GM08714 (cell line): ENCODE measurements around the gene CPNE2.
A peak's percentile ranks its signal among the peaks of the same experiment; 100 is the strongest.
"Not testable (repeated sequence)": the region's sequence is repeated elsewhere in the genome, so short reads cannot be mapped to it uniquely, and the experiment has no call there.

Source experiments
- H3K4me3 ChIP-seq: fragments of 200-500 bp; sonication (Bioruptor generic); 2 replicates; pipeline ENCODE4 v1.5.1; 2014; ENCODE audit warnings: mild to moderate bottlenecking, low read length, inconsistent platforms
- ZNF274 ChIP-seq: IDR thresholded peaks from 2 replicates; pipeline ENCODE4 v1.6.1; 2012; ENCODE audit warnings: mild to moderate bottlenecking, low read depth, low read length

The CPNE2 gene

DNA sequence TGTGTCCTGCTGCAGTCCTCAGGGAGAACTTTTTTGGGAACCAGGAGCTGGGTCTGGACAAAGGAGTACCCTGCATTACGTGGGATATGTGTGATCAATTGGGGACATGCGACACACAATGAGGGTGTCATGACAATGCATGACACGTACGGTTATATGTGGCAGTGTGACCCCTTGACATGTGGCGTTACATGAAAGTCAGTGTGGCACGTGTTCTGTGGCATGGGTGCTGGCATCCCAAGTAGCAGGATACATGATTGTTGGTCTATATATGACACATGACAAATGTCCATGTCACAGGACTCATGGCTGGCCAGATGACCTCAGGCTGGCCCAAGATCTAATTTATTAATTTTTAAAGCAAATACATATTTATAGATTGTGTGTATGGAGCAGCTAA, 9.7 kb upstream of the CPNE2 start:
- TF ChIP-seq ZNF274 = no peak
- H3K4me3 ChIP-seq = no peak overlapping the region

DNA sequence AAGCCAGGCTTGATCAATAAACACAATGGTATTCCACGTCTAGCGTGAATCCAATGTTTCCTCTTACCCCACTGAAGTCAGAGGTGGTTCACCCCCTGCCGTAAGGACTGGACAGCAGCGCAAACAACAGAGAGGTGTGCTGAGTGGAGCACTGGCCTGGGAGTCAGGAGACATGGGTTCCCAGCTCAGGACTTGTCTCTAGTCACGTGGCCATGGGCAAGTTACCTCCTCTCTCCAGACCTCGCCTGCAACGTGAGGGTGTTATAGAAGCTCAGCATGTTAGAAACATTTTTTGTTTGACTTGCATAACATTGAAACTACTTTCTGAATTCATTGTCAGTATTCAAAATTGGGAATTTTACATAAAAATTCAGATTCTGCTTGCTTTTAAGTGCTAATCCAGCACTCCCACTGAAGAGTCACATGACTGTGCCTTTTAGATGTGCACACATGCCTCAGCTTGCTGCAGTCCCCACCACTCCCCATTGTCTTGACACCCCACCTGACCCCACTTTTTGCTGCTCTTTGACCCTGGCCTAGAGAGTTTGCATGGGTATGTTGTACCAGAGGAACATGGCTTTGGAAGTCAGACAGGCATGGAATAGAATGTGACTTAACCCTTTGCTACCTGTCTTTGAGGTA, 8.8 kb upstream of the CPNE2 start:
- TF ChIP-seq ZNF274 = no peak
- no peak overlapping the region for H3K4me3 ChIP-seq

DNA sequence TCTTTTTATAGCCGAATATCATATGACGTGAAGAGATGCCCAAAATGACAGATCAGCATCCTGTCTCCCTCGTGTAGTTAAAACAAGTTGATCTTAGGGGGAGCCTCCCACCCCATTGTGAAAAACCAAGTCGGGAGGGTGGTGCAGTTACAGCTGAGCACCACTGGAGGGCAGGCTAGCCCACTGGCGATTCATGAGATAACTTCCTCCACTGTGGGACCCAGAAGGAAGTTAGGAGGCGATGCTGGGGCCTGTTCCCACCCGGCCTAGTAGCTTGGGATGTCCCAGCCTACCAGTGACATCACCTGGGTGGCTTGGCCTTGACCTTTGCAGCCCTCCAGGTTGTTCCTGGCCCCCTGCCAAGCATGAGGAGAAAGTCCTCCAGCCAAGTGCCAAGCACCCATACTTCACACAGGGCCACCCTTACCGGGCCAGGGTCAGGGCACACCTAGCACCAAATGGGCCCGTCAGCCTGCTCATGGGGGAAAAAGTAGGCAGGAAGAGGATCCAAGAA, 8.1 kb upstream of the CPNE2 start:
- no peak overlapping the region for H3K4me3 ChIP-seq
- no peak for TF ChIP-seq ZNF274

DNA sequence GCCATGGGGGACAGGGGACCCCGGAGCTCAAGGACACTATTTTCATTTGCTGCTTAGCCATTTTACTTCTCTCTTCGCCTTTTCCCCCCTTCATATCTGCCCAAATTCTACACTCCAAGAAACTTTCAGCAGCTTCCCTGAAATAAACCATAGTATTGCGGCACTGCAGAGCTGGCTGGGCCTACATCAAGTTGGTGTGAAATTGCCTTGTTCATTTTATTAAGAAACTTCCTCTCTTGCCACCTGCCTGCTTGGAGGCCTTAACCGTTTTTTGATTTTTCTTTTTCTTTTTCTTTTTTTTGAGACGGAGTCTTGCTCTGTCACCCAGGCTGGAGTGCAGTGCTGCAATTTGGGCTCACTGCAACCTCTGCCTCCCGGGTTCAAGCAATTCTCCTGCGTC, 7.4 kb upstream of the CPNE2 start:
- no peak overlapping the region for H3K4me3 ChIP-seq

DNA sequence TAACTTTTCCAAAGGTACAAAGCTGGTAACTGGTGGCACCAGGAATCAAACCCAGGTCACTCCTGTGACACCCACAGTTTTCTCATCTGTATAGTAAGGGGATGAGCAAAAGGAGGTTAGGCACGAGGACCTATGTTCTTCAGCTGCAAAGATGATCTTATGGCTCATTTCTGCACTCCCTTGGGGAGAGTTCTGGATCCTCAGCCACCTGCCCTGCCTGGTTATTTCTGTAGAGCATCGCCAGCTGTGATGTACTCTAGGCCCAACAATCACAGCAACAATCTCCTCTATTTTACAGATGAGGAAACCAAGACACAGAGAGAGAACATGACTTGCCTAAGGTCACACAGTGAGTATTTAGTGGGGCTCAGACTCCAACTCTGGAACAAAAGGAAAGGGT, 5.4 kb upstream of the CPNE2 start:
- no peak for TF ChIP-seq ZNF274
- H3K4me3 ChIP-seq = no peak overlapping the region

More for the DNA sequence above, 7.4 kb upstream of the CPNE2 start:
- no peak for TF ChIP-seq ZNF274

DNA sequence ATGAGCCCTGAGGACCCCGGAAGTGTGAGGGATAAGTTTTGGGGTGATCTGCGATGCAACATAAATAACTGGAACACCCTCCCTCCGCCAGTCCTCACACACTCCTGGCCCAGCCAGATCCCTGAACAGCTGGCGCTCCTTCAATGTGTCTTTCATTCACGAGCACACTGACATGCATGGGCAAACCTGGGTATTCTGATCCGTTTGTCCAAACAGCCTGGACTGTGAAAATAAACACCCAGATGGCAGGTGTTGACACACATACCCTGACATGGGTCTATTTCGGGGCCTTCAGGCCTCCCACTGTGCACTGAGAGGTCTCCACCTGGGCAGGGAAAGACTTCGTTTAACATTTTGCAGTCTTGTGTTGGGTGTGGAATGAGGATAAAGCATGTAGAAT, 3.0 kb upstream of the CPNE2 start:
- H3K4me3 ChIP-seq = no peak overlapping the region
- no peak for TF ChIP-seq ZNF274

DNA sequence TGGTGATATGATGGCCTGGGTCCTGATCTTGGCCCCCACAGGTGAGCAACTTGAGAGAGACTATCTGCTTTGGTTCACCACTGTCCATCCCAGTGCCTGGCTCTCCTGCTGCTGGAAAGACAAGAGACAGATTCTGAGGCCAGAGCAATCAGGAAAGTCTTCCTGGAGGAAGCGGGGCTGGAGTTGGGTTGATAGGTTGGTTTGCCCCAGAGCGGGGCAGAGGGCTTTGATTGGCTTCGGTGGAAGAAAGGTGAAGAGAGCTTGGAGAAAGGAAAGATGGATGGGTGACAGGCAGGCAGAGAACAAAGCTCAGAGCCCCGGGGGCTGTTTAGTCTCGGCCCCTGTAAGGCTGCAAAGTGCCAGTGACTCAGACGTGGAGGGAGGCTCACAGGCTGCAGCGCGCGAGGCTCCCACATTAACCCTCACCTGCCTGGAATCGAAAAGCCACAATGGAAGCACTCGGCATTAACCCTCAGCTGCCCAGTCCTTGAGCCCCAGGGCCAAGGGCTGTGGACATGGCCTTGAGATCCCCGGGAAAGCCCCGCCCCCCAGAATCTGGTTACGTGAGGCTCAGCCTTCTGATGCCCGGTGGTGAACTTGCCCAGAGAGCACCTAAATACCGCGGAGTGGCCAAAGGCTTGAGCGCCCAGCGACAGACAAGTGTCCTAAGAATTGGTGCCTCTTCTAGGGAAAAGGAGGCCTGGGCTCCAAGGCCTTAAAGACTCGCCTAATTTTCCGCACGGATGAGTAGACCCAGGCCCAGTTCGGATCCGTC, 996 bp upstream of the CPNE2 start:
- TF ChIP-seq ZNF274 = no peak
- H3K4me3 ChIP-seq = no peak overlapping the region

DNA sequence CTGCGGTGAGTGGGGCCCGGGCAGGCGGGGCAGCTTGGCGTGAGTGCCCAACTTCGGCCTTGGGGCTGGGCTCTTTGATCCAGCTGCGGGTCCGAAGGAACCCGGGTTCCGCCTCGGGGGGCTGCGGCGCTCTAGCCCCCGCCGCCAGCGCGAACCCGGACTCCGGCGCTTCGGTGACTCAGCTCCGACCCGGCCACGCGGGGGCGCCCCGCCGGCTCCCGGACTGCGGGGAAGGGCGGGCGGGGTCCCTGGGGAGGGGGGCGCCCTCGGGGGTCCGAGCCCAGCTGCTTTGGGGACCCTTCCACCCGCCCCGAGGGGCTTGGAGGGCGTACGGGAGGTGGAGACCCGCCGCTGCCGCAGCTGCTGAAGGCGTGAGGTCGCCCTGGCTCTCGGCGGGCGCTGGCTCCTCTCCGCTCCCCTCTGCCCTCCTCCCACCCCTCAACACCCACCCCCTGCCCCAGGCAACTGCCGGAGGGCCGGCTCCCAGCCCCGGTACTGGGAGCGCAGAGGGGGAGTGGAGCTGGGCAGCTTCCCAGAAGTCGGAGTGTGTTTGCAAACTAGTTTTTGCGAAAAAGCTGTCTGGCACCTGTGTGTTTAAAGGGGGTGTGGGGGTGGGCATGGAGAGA, 516 bp downstream of the CPNE2 start:
- no peak for TF ChIP-seq ZNF274
- H3K4me3 ChIP-seq = peak overlapping the region; percentile 73

DNA sequence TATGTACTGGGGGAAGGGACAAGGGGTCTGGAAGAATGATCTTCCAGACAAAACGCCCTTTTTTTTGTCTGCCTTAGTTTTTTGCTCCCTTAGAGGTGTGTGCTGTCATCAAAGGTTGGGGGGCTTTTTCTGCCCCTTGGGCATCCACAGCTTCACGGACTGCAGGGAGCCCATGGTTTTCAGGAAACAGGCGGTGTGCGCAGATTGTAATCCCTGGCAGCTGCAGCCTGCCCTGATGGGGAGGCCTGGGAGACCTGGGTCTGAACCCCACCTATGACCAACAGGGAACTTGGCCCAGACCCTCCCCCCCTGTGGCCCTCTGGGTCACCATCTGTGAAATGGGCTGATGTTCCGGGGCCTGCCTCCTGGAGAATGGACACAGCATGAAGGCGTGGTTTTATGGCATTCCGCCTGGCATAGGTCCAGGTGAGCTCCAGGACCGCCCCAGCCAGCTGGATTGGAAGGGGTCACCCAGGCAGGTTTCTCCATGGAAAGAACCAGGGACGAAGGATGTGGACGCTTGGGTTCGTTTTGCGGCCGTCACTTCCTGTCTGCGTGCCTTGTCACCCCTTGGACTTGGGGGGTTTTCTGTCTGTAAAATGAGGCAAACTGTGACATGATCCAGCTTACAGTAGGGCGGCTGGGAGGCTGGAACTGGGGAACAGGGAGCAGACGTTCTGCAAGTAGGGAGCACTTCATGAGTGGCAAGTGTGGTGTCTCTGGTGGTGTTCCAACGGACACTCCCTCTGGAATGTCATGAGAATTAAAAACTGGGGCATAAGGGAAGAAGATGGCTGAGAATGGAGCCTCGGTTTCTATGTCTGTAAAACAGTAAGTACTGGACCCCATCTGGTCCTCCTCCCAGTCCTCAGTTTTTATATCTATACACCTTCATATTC, 1.5 kb downstream of the CPNE2 start:
- TF ChIP-seq ZNF274 = no peak
- H3K4me3 ChIP-seq = no peak overlapping the region

DNA sequence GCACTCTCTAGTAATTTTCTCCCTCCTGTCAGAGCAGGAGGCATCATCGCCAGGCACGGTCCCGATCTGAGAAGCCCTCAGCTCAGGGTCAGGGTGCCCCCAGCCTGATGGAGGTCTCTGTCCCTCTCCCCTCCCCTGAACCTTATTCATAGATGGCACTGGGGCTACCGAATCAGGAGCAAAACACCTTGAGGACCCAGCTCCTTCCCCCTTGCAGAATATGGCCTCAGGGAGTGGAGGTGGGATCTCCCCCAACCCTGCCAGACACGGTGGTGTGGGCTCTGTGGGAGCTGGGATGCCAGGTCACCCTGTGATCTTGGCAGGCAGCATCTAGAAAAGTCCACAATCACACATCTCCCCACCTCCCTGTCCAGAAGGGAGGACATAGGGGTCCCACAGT, 2.5 kb downstream of the CPNE2 start:
- no peak for TF ChIP-seq ZNF274
- H3K4me3 ChIP-seq = no peak overlapping the region

DNA sequence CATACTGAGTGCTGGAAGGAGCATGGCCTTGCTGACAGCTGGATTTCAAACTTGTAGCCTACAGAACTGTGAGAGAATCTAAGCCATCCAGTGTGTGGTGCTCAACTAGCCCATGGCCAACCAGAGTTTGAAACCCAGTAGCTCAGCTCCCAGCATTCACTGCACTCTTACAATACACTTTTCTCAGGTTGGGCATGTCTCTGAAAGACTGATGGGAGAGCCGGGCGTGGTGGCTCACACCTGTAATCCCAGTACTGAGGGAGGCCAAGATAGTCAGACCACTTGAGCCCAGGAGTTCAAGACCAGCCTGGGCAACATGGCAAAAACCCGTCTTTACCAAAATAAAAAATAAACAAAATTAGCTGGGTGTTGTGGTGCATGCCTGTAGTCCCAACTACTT, 3.8 kb downstream of the CPNE2 start:
- TF ChIP-seq ZNF274 = no peak
- no peak overlapping the region for H3K4me3 ChIP-seq

DNA sequence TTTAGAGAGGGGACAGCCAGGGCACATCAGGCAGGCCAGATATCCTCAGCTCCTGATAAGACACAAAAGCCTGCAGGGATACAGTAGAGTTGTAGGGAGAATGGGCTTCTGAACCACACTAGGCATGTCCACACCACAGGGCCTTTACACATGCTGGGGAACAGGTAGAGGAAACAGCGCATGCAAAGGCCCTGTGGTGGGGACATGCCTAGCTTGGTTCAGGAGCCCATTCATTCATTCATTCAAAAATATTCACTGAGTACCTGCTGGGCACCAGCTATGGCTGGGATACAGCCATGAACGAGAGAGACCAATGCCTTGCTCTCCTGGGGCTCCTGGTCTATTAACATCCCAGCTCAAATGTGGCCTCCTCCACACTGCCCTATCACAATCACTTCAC, 4.4 kb downstream of the CPNE2 start:
- TF ChIP-seq ZNF274 = no peak
- no peak overlapping the region for H3K4me3 ChIP-seq

DNA sequence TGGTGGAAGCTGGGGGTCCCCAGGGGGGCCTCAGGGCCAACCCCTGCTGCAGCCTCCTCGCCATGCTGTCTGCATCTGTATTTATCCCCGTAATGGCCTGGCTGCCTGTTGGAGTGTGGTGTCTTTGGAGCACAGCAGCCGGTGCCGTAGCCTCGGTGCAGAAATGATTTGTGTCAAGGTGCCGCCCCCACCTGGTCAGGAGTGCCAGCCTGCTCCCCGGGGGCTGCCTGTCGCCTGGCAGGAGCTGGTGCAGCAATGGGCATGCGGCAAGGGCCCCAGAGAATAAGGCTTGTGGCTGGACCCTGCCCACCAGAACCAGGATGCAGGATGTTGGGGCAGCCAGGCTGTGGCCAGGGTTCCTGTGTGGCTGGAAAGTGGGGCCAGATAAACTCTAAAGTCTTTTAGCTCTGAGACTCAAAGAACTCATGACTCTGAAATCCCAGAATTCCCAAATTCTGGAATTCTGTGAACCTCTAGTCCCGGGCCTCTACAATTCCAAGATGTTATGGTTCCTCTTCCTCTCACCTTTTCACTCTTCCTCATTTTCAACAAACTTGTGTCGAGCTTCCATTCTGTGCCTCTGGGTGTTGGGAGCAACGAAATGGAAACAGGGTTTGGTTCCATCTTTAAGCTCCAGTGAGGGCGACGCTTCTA, 5.9 kb downstream of the CPNE2 start:
- TF ChIP-seq ZNF274 = no peak
- no peak overlapping the region for H3K4me3 ChIP-seq

DNA sequence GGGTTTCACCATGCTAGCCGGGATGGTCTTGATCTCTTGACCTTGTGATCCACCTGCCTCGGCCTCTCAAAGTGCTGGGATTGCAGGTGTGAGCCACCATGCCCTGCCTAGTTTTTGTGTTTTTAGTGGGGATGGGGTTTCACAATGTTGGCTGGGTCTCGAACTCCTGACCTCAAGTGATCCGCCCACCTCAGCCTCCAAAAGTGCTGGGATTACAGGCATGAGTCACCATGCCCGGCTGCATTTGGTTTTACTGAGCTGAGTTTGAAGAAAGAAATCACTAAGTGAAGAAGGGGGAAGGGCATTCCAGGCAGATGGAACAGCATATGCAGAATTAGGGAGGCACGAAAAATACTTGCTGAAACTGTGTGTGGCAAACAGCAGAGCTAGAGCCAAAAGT, 7.6 kb downstream of the CPNE2 start:
- not testable (repeated sequence) for H3K4me3 ChIP-seq
